ENCODE results near the gene HEATR9.

GRCh38 chr17:35907691-35908090 lies 39.0 kb upstream of the HEATR9 start:
- TF ChIP-seq CTCF (IDR thresholded peaks at IDR 0.05) (no peak), POLR2A (IDR thresholded peaks at IDR 0.05) (no peak)
